SIG-M5 treated with dmso at 0.1 percent for 504 hours (cell line): ENCODE measurements around the gene IL1R2.
A peak's percentile ranks its signal among the peaks of the same experiment; 100 is the strongest.

ENCODE experiments used
- DNase-seq: peaks from one replicate; lab custom pipeline; 2025; ENCODE audit not compliant: unreplicated experiment; lab: John Stamatoyannopoulos, UW

IL1R2 gene

DNA sequence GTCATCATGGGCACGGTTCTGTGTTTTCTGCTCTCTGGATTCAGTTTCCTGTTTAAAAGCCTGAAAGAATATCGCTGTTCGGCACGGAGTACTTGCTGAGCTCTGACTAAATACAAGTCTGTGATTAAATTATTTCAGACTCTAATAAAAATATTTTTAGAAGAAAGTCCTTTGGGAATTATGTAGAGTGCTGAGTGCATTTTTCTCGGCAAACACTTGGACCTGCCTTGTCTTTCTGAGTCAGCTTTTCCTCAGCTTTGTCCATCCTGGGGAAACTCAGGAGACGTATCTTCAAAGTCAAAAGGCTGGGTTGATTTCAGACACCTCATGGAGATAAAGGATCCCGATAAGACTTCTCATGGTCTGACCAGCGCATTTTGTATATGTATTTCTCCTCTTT lies 45.9 kb downstream of the IL1R2 start:
- DNase-seq = no peak

DNA sequence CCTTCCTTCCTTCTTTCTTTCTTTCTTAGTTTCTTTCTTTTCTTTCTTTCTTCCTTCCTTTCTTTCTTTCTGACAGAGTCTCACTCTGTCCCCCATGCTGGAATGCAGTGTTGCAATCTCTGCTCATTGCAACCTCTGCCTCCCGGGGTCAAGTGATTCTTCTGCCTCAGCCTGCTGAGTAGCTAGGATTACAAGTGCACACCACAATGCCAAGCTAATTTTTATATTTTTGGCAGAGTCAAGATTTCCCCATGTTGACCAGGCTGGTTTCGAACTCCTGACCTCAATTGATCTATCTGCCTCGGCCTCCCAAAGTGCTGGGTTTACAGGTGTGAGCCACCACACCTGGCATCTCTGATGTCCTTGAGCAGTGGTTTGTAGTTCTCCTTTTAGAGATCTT lies 48.5 kb downstream of the IL1R2 start:
- DNase-seq = no peak

DNA sequence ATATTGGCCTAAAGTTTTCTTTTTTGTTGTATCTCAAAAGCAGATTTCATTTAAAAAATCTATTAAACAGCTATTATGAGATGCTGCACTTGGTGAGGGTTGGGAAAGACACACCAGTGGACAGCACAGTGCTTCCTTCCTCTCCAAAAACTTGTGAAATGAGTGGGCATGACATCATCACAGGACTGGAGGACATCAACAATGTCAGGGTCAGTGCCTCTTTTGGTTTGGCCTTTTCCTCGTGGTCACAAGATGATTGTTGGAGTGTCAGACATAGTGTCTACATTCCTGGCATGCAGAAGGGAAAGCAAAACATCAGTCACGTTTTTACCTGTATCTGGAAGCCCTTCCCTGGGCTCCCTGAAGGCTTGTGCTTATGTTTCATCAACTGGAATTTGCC lies 49.6 kb downstream of the IL1R2 start:
- DNase-seq = no peak

DNA sequence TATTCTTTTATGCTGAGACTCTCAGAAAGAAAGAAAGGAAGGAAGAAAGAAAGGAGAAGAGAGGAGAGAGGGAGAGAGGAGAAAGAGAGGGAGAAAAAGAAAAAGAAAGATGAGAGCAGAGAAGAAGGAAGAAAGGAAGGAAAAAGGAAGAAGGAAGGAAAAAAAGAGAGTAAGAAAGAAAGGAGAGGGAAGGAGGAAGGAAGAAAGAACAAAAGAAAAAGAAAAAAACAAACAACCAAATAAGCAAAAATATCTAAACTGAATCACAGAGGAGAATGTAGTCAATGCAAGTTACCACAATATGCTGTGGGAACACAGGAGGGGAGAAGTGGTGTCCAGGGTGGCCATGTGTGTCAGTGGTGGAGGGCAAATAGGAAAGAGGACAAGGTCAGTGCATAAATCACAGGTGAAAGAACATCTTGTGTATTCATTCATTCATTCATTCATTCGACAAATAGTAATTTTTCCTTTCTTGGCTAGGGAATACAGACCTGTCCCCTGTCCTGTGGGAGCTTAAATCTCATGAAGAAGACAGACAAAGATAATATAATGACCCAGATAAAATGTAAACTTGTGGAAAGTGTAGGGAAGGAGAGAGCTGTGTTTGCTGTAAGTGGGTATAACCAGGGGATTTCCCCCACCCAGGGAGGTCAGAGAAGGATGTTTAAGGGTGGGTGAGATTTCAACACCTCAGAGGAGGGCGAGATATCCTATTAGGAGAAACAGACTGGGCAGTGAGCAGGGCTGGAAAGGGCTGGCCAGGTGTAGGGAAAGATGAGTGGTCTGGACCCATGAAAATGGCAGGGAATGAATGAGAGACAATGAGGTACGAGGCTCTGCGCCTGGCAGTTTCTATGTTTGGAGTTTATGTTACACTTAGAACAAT lies 50.7 kb downstream of the IL1R2 start:
- no peak for DNase-seq

DNA sequence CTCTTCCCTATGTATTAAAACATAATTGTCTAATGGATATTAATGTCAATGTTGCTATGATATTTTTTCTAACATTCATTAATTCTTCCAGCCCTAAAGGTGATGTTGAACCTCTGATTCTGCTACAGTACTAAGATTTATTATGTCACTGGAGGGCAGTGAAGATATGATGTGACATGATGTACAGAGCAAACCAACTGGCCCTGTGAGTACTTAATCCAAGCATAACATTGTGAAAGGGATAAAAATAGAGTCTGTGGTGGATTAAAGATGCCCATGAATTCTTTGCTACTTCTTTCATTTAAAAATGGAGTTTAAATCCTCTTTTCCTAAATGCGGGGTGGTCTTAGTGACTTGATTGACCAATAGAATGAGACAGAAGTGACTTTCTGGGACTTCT lies 51.8 kb downstream of the IL1R2 start:
- no peak for DNase-seq

DNA sequence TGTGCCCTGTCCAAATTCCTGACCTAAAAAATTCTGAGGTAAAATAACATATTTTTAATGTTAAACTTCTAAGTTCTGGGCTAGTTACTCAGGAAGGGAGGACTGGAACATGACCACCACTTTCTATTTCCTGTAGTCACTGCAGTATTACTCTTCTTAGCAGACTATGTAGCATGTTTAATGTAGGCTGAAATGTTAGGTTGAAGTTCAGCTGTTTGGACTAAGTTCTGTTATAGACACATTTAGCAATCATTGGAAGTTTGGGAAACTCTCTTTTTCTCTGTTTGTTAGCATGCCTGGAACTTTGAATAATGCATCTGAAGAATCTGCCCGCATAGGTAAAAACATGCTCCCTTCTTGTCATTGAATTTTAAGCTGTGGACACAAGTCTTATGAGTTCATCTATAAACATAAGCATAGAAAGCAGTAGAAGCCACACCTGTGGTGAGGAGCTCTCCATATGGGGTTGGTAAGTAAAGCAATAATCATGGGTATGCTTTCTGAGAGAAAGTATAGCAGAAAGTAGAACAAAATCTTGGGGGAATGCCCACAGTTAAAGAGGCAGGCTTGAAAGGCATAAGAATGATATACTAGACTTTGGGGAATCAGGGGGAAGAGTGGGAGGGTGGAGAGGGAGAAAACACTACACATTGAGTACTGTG lies 52.6 kb downstream of the IL1R2 start:
- no peak for DNase-seq

DNA sequence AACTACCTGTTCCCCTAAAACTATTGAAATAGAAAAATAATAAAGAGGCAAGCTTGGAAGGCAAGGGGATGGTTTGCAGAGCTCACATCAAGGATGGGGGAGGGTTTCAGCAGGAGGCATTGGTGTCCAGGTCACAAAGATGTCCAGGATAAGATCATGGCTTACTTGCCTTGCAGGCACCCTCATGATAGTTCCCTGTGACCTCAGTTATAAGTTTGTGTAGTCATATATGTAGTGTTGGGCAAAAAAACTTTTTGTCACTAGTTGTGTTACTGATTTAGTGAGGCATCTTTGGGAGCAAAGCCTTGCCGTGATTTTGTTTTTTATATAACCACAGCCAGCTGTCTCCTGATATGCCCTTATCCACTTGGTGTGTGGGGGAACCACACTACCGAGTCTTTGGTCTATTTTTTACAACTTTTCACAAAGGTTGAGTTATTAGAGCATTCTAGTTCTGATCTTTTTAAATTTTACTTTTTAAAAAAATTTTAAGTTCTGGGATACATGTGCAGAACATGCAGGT lies 53.3 kb downstream of the IL1R2 start:
- DNase-seq = no peak

GRCh38 chr2:102045697-102046096 lies 53.9 kb downstream of the IL1R2 start:
- no peak for DNase-seq

DNA sequence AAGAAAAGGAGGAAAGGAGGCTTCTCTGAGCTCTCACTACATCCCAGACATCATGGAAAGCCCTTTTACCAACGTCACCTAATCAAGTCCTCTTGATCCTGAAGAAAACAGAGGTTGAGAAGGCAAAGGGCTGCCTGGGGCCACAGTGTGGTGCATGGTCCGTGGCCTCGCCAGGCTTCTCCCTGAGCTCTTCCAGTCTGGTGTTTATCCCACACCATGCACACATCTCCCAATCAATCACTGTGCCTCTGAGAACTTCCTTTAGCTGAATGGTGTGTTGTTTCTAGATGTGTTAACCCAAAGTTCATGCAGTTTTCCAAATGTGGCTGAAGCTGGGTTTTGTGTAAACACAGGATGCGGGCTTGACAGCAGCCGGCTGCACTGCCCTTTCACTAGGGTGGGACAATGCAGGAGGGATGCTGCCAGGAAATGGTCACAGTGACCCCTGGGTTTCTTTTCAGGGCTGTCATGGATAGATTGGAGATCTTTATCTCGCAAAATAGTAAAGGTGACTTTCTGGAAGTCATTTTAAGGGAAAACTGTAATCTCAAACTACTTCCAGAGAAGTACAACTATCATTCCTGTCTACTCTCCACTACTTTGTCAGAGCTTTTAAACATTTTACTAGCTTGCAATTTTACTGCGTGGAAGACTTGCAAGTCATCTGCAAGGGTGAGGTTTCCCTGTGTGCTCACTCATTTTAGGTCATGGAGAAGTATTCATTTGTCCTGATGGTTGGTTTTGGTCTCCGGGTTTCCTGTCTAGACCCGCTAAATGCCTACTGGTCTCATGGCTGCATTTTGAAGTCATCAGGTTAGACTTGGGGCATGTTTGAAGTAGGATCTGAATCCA lies 54.6 kb downstream of the IL1R2 start:
- no peak for DNase-seq

DNA sequence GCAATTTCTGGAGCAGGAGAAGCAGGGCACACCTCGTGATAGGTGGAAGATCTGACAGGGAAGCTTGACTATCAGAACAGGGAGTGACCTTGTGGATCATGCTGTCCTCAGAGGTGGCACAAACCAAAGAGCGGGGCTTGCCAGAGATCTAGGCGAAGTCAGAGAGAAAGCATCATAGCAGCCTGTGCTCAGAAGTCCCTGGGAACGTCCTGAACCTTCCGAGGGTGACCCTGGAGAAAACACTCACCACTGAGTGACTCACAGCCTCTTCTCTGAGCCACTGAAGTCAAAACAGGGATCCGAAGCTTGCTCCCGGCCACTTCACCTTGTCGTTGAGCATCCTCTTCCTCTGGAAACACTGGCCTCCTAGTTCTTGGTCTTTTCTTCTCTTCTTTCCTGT lies 56.7 kb downstream of the IL1R2 start:
- no peak for DNase-seq

DNA sequence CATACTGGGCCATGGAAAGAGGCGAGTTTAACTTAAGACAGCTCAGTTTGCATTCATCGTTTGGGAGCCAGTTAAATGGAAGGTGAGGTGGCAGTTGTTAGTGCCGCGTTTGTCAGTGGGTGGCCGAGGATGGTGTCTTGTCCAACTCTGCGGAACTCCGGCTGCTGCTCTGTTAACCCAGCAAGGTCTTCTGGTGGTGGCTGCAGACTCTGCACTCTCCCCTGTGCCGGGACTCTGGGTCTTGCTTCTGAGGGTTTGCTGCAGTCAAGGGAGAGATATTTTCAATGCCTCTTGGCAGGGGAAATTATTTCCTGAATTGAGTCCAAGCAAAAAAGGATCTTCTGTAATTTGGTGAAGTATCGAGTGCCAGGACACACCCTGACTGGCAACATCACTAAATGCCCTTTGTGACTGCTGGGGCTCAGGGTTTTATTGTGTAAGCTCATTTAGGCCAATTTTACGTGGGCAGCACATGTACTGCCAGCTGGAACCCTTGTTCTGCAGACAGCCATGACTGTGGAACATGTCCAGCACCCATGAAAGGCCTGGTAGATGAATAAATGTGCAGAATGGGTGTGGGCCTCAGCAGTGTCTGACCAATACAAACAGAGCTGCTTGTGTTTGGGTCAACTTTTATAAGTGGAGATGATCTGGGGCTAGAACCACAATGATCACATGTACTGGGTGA lies 58.1 kb downstream of the IL1R2 start:
- DNase-seq = no peak

- no peak for DNase-seq
These were observed 59.2 kb downstream of the IL1R2 start for GRCh38 chr2:102050854-102051391.

GRCh38 chr2:102051692-102052277 lies 60.0 kb downstream of the IL1R2 start:
- no peak for DNase-seq

GRCh38 chr2:102052365-102052764 lies 60.6 kb downstream of the IL1R2 start:
- no peak for DNase-seq

GRCh38 chr2:102053096-102053495 lies 61.3 kb downstream of the IL1R2 start:
- peak; percentile 47 for DNase-seq

DNA sequence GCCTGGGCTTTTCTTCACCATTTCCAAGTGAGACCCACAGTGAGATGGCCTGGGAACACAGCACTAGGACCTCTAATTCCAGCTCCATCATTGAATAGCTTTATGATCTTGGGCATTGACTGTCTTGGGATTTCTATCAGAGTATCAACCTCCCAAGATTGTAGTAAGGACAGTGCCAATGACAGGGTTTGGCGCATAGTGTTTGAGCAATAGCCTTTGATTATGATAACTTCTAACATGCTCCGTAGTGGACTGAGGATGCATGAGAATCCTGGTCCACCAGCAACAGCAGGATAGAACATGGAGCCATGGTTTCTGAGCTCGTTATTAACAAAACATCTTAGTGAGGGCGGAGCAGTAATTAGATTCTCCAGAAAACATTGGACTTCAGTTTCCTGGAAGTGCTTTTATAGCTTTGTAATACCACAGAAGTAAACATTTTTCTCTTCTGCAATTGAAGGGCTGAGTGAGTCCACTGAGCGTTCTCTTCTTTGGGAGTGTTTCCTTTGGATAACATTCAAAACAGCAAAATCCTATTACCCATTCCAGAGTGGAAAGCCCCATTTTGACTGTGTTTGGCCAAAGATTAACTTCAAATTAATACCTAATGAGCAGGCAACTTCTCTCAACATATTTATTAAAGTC lies 63.7 kb downstream of the IL1R2 start:
- no peak for DNase-seq

GRCh38 chr2:102056079-102056581 lies 64.4 kb downstream of the IL1R2 start:
- no peak for DNase-seq

DNA sequence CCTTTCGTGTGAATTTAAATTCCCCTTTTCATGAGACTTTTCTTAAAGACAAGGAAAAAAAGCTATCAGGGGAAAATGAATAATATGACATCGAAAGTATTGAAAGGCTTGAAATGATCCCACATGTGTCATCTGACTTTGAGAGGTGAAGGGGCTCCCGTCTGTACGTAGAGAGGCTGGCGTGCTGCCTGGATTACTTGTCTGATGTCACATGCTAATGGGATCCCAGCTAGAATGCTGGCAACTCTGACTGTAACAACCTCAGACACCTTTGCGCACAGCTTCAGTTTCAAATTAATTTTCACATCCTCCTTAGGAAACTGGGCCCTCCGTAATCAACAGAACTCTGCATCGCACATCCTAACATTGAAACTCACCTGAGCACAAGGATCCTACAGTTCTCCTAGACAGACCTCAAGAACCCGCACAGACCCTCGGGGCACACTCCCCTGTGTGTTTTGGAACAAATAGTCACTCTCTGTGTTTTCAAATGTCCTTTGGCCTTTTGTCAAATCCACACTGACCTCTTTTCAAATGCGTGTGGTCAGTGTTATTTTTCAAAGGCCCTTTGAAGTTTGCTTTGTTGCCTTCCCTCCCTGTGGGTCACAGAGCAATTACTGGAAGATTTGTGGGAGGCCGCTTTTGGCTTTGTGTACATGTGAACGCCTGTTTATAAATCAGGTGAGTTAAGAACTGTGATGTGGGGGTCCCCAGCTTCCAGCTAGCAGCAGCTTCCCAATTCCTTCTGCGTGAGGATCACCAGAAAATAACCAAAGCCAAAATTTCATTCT lies 65.9 kb downstream of the IL1R2 start:
- DNase-seq = no peak
